Measurements from ENCODE around the gene LCN15. TPM values are rescaled to one million over a fixed set of nuclear protein-coding genes. Genes with fewer than 3 reads are reported as not detected.

Gene LCN15
- total RNA-seq, 1 experiment from 2014 or later = not detected

GRCh38 chr9:136720251-136720897 is 43.9 kb downstream of the LCN15 start:
- BruUV-seq (replicated peaks) = no TSS peak
- H3K4me3 Mint-ChIP-seq (ENCODE audit: unreplicated experiment) = no peak overlapping the region
- ChIA-PET CTCF (interaction anchor here (0.5 to 0.8 kb wide), 3 partner anchors 19 to 266 kb away, joined by 3 read pairs; no protein-coding TSS in a partner anchor), POLR2A (interaction anchor here (0.8 to 1.1 kb wide), 2 partner anchors 9 to 27 kb away, joined by 3 read pairs; no protein-coding TSS in a partner anchor)
- TF ChIP-seq, protein P1, sequence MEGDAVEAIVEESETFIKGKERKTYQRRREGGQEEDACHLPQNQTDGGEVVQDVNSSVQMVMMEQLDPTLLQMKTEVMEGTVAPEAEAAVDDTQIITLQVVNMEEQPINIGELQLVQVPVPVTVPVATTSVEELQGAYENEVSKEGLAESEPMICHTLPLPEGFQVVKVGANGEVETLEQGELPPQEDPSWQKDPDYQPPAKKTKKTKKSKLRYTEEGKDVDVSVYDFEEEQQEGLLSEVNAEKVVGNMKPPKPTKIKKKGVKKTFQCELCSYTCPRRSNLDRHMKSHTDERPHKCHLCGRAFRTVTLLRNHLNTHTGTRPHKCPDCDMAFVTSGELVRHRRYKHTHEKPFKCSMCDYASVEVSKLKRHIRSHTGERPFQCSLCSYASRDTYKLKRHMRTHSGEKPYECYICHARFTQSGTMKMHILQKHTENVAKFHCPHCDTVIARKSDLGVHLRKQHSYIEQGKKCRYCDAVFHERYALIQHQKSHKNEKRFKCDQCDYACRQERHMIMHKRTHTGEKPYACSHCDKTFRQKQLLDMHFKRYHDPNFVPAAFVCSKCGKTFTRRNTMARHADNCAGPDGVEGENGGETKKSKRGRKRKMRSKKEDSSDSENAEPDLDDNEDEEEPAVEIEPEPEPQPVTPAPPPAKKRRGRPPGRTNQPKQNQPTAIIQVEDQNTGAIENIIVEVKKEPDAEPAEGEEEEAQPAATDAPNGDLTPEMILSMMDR (IDR thresholded peaks at IDR 0.05; ENCODE audit: unreplicated experiment) = no peak
- H3K27ac Mint-ChIP-seq (ENCODE audit: low read depth, unreplicated experiment) = no peak overlapping the region
- intact Hi-C loops (cut with micrococcal nuclease) = loop anchor here (2.0 kb wide), 1 partner anchor 26 kb away; no protein-coding TSS in a partner anchor
- peaks cover 51% of the 10 kb centered on the region for H3K36me3 Mint-ChIP-seq (ENCODE audit: insufficient read depth, unreplicated experiment)
- DNase-seq (ENCODE audit: unreplicated experiment) = no peak
- H3K27me3 Mint-ChIP-seq (ENCODE audit: insufficient read depth, unreplicated experiment) = peaks cover 10% of the 10 kb centered on the region
- peaks cover 18% of the 10 kb centered on the region for H3K4me1 Mint-ChIP-seq (ENCODE audit: insufficient read depth, unreplicated experiment)
- H3K9me3 Mint-ChIP-seq (ENCODE audit: unreplicated experiment) = no peaks in the 10 kb centered on the region

DNA sequence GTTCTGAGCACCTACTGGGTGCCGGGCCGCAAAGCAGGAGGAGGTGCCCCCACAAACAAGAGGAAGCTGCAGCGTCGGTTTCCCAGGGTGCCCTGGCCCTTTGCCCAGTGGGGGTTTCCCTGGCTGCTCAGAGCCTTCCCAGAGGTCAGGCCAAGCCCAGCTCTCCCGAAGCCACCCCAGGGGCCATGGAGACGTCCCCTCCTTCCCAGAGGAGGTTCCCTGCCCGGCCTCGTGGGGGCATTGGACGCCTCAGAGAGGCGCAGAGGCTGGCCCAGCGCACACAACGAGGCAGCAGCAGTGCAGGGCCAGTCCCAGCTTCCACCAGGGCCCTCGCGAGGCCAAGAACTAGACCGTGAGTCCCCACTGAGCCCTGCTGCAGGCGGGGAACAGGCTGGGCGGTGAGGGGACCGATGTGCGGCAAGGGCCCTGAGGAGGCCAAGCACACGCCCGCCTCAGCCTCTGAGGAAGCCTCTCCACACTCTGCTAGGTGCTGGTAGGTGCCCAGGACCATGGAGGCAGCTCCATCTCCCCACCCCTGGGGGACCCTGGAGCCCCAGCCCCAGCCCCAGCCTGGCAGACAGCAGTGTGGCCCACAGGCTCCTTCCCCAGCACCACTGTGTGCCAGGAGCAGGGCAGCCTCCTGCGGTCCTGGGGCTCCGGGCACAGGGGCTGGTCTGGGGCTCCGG is 45.0 kb downstream of the LCN15 start:
- TF ChIP-seq, protein P1 (IDR thresholded peaks at IDR 0.05; ENCODE audit: unreplicated experiment) = no peak
- H3K4me1 Mint-ChIP-seq (ENCODE audit: insufficient read depth, unreplicated experiment) = peaks cover 15% of the 10 kb centered on the region
- ChIA-PET CTCF (no interaction called here), POLR2A (interaction anchor here (1.2 kb wide), 1 partner anchor 9 kb away, joined by 5 read pairs; no protein-coding TSS in a partner anchor)
- H3K9me3 Mint-ChIP-seq (ENCODE audit: unreplicated experiment) = no peaks in the 10 kb centered on the region
- H3K27me3 Mint-ChIP-seq (ENCODE audit: insufficient read depth, unreplicated experiment) = peaks cover 10% of the 10 kb centered on the region
- intact Hi-C loops (cut with micrococcal nuclease) = no loop called here
- H3K36me3 Mint-ChIP-seq (ENCODE audit: insufficient read depth, unreplicated experiment) = peaks cover 41% of the 10 kb centered on the region
- H3K4me3 Mint-ChIP-seq (ENCODE audit: unreplicated experiment) = no peak overlapping the region
- BruUV-seq (replicated peaks) = no TSS peak
- DNase-seq (ENCODE audit: unreplicated experiment) = no peak
- no peak overlapping the region for H3K27ac Mint-ChIP-seq (ENCODE audit: low read depth, unreplicated experiment)

DNA sequence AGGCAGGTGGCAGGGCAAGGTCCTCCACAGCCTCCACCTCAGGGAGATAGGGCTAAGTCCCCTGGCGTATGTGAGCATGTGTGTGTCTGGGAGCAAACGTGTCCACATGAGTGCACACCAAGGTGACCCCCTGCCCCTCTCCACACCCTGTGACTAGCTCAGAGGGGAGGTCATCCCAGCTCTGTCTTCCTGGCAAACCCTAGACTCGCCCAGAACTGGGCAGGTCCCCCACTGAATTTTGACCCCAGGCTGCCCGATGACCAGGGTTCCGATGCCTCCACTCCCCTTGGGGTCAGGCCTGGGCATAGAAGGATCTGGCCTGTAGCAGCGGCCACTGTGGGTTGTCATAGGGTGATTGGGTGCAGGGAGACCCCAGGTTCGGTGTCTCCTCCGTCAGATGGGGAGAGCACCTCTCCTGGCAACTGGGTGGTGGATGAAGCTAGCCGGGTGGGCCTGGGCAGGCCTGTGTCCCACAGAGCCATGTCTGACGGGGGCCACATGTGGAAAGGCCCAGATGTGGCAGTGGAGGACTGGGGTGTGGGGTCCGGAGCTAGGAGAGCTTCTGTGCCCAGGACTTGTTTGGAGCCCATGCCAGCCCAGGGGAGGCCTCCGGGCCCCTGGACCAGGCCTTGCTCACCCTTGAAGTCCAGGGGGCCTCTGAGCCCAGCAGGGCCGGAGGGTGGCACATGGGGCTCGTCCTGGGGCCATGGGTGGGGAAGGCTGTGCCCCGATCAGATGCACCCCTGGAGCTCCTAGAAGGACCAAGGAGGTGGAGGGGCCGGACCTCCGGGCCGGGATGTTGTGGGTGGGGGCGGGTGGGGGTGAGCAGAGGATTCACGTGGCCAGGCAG is 45.7 kb downstream of the LCN15 start:
- BruUV-seq (replicated peaks) = no TSS peak
- TF ChIP-seq, protein P1 (IDR thresholded peaks at IDR 0.05; ENCODE audit: unreplicated experiment) = no peak
- CTCF ChIA-PET = interaction anchor here (0.6 to 1.0 kb wide), 2 partner anchors 47 to 311 kb away, joined by 3 read pairs; no protein-coding TSS in a partner anchor
- peaks cover 8% of the 10 kb centered on the region for H3K4me1 Mint-ChIP-seq (ENCODE audit: insufficient read depth, unreplicated experiment)
- no peak for DNase-seq (ENCODE audit: unreplicated experiment)
- H3K36me3 Mint-ChIP-seq (ENCODE audit: insufficient read depth, unreplicated experiment) = peaks cover 33% of the 10 kb centered on the region
- H3K9me3 Mint-ChIP-seq (ENCODE audit: unreplicated experiment) = no peaks in the 10 kb centered on the region
- no peak overlapping the region for H3K27ac Mint-ChIP-seq (ENCODE audit: low read depth, unreplicated experiment)
- H3K4me3 Mint-ChIP-seq (ENCODE audit: unreplicated experiment) = no peak overlapping the region
- intact Hi-C loops (cut with micrococcal nuclease) = no loop called here
- peaks cover 10% of the 10 kb centered on the region for H3K27me3 Mint-ChIP-seq (ENCODE audit: insufficient read depth, unreplicated experiment)
- POLR2A ChIA-PET = interaction anchor here (1.2 kb wide), 1 partner anchor 10 kb away, joined by 5 read pairs; no protein-coding TSS in a partner anchor

Data from MCF 10A (cell line).